Amygdala (tissue), 56 donors: ENCODE results near the gene SESN3.
A peak's percentile ranks its signal among the peaks of the same experiment; 100 is the strongest.

ENCODE experiments used
- DNase-seq, 56 donors: peaks; one replicate each; lab custom pipeline; 2025; lab: John Stamatoyannopoulos, UW

SESN3 gene

DNA sequence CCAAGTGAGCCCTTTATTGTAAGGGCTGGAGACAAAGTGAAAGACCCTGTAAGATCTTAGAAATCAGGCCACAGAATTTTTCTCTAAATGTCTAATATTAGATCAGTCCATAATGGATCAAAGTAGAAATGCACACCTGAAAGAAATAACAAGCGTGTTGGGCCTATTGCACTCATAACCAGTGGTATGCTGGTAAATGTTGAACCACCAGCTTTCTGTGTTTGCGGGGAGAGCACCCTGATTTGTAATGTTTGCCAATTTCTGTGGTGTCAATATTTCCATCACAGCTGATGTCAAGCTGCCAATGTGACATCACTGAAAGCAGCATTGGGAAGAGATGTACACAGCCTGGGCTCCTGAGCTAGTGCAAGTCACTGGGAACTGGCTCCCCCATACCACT, 95.1 kb downstream of the SESN3 start:
- DNase-seq, result no peak

DNA sequence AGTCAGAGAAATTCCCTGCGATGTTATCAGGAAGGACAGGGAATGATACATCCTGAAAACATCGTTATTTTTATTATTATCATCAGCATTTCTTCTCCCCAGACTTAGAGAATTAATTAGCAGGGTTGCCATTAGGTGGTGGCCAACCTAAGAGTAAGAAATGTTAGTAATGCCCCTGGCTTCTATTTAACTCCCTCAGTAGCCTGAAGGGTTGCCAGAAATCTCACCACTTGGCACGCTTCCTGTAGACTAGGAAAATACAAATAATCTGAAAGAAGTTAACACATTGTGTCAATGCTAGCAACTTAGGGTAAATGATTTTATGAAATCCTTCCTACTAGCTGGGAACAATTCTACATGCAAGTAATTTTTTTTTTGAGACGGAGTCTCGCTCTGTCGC, 95.8 kb downstream of the SESN3 start:
- DNase-seq, result peak in 1 of 56 donors; percentile 16

- DNase-seq, result peak in 16 of 56 donors; percentile 9 to 52 (median 29)
These were observed 96.5 kb downstream of the SESN3 start for GRCh38 chr11:95134491-95134890.

DNA sequence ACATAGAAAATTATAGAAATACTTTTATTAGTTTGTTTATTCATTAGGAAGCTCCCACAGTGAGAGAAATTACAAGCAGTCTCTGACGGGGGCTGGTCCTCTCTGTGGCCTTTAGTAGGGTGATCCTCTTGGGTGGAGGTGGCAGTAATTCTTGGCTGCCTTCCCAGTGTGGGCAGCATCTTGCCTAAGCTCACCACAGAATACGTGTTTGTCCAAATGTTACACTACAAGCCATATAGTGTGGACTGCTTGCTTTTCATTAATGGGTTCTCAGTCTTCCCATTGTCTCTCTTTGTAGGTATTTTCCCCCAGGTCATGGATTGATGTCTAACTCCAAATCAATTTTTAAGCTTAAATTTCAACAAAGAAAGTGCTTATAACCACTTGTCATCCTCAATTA, 98.0 kb downstream of the SESN3 start:
- peak in 1 of 56 donors; percentile 43 for DNase-seq

DNA sequence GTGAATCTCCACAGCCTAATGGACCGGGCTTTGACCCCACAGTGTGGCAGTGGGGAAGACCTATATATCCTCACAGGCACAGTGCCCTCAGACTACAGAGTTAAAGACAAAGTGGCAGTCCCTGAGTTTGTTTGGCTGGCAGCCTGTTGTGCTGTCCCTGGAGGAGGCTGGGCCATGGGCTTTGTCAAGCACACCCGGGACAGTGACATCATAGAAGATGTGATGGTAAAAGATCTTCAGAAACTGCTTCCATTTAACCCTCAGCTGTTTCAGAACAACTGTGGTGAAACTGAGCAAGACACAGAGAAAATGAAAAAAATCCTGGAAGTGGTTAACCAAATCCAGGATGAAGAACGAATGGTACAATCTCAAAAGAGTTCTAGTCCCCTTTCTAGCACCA, 102.4 kb downstream of the SESN3 start:
- DNase-seq, result no peak

DNA sequence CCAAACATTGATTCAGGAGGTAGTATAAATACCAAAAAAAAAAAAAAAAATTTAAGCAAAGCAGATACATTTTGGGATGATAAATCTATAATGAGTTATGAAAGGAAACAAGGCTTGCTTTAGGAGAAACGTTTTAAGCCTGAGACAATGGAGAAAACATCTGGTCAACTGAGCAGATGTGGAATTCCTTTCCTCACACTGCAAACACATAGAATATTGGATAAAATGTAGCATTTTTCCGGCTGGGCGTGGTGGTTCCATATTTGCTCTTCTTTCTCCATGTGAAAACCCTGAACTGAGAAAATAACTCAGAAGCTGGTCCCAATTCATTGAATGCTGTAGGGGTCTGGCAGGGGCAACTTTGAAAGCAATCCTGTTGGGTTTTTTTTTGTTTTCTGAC, 107.4 kb downstream of the SESN3 start:
- no peak for DNase-seq

- DNase-seq, result no peak
These were observed 109.3 kb downstream of the SESN3 start for GRCh38 chr11:95121698-95122097.

DNA sequence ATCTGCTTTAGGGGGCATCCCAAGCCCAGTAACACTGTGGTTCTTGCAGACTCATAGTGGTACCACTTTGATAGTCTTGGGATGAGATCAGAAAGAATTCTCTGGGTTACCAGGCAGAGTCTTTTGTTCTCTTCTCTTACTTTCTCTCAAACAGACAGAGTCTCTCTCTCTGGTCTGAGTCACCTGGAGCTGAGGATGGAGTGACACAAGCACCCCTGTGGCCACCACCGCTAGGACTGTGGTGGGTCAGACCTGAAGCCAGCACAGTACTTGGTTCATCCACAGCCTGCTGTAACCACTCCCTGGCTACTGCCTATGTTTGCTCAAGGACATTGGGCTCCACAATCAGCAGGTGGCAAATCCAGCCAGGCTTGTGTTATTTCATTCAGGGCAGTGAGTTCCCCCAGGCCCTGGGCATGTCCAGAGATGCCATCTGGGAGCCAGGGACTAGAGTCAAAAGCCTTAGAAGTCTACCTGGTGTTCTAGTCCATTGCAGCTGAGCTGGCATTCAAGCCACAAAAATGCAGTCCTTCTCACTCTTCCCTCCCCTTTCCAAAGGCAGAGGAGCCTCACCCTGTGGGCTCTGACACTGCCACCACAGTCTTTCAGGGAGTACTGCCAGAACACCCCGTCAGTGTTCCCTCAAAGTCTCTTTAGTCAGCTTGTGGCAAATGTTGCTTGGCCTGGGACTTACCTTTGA, 111.5 kb downstream of the SESN3 start:
- DNase-seq, result no peak

DNA sequence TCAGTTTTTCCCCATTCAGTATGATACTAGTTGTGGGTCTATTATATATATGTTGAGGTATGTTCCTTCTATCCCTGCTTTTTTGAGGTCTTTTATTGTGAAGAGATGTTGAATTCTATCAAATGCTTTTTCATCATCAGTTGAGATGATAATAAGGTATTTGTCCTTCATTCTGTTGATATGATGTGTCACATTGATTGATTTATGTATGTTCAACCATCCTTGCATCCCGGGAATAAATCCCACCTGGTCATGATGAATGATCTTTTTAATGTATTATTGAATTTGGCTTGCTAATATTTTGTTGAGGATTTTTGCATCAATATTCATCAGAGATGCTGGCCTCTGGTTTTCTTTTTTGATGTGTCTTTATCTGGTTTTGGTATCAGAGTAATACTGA, 115.4 kb downstream of the SESN3 start:
- no peak for DNase-seq
